ENCODE data around the gene IFT88.

Gene IFT88

GRCh38 chr13:20566468-20566897 lies 474 bp upstream of the IFT88 start:
- no peak for DNase-seq (ENCODE audit: low spot score)

GRCh38 chr13:20567881-20568528 lies 1.0 kb downstream of the IFT88 start:
- DNase-seq (ENCODE audit: low spot score) = no peak

GRCh38 chr13:20570517-20570916 lies 3.6 kb downstream of the IFT88 start:
- no peak for DNase-seq (ENCODE audit: low spot score)

- DNase-seq (ENCODE audit: low spot score) = no peak
These were observed 4.7 kb downstream of the IFT88 start for GRCh38 chr13:20571676-20572075.

- no peak for DNase-seq (ENCODE audit: low spot score)
These were observed 6.2 kb downstream of the IFT88 start for GRCh38 chr13:20573186-20573585.

GRCh38 chr13:20573636-20574035 lies 6.7 kb downstream of the IFT88 start:
- no peak for DNase-seq (ENCODE audit: low spot score)

- no peak for DNase-seq (ENCODE audit: low spot score)
These were observed 12.2 kb downstream of the IFT88 start for GRCh38 chr13:20579191-20579590.

- no peak for DNase-seq (ENCODE audit: low spot score)
These were observed 13.3 kb downstream of the IFT88 start for GRCh38 chr13:20580257-20580656.

- DNase-seq (ENCODE audit: low spot score) = no peak
These were observed 15.1 kb downstream of the IFT88 start for GRCh38 chr13:20582026-20582425.

- DNase-seq (ENCODE audit: low spot score) = no peak
These were observed 16.9 kb downstream of the IFT88 start for GRCh38 chr13:20583803-20584293.

- DNase-seq (ENCODE audit: low spot score) = no peak
These were observed 18.4 kb downstream of the IFT88 start for GRCh38 chr13:20585371-20585770.

GRCh38 chr13:20588529-20589110 lies 21.7 kb downstream of the IFT88 start:
- DNase-seq (ENCODE audit: low spot score) = no peak

- no peak for DNase-seq (ENCODE audit: low spot score)
These were observed 23.6 kb downstream of the IFT88 start for GRCh38 chr13:20590561-20590960.

- DNase-seq (ENCODE audit: low spot score) = no peak
These were observed 25.6 kb downstream of the IFT88 start for GRCh38 chr13:20592606-20593005.

- no peak for DNase-seq (ENCODE audit: low spot score)
These were observed 27.3 kb downstream of the IFT88 start for GRCh38 chr13:20594280-20594679.

GRCh38 chr13:20607015-20607414 lies 40.1 kb downstream of the IFT88 start:
- no peak for DNase-seq (ENCODE audit: low spot score)

- DNase-seq (ENCODE audit: low spot score) = peak; percentile 36
These were observed 41.6 kb downstream of the IFT88 start for GRCh38 chr13:20608438-20609020.

GRCh38 chr13:20609145-20609544 lies 42.2 kb downstream of the IFT88 start:
- no peak for DNase-seq (ENCODE audit: low spot score)

GRCh38 chr13:20610006-20610405 lies 43.0 kb downstream of the IFT88 start:
- no peak for DNase-seq (ENCODE audit: low spot score)

GRCh38 chr13:20616059-20616797 lies 49.3 kb downstream of the IFT88 start:
- no peak for DNase-seq (ENCODE audit: low spot score)

GRCh38 chr13:20623000-20623399 lies 56.0 kb downstream of the IFT88 start:
- no peak for DNase-seq (ENCODE audit: low spot score)

GRCh38 chr13:20624213-20624612 lies 57.3 kb downstream of the IFT88 start:
- DNase-seq (ENCODE audit: low spot score) = no peak

GRCh38 chr13:20633802-20634201 lies 66.8 kb downstream of the IFT88 start:
- no peak for DNase-seq (ENCODE audit: low spot score)
